GM13977 (cell line): ENCODE measurements around the gene FGD3.

Source experiments
- DNase-seq: peaks from one replicate; pipeline ENCODE4 v3.0.0; 2012; ENCODE audit warnings: low spot score
- in situ Hi-C: fragments of 300-500 bp; cut with MboI; formaldehyde crosslinking; loops from one replicate; pipeline ENCODE4 v1.12.0; 2022; ENCODE audit warnings: low sequenced_read_pairs, low pct_unique_long_range_greater_than_20kb, mixed read lengths, inconsistent platforms; ENCODE audit not compliant: unreplicated experiment
- TF ChIP-seq, protein P1 (sequence below): IDR thresholded peaks from 2 replicates; pipeline ENCODE4 v1.5.1; 2012; ENCODE audit warnings: mild to moderate bottlenecking, control low read depth; ENCODE audit not compliant: insufficient read depth; ENCODE audit errors: extremely low read depth, missing control alignments

The FGD3 gene

GRCh38 chr9:93022066-93022465 lies 74.7 kb downstream of the FGD3 start:
- DNase-seq, result no peak
- in situ Hi-C loops, result no loop called here
- TF ChIP-seq, protein P1, sequence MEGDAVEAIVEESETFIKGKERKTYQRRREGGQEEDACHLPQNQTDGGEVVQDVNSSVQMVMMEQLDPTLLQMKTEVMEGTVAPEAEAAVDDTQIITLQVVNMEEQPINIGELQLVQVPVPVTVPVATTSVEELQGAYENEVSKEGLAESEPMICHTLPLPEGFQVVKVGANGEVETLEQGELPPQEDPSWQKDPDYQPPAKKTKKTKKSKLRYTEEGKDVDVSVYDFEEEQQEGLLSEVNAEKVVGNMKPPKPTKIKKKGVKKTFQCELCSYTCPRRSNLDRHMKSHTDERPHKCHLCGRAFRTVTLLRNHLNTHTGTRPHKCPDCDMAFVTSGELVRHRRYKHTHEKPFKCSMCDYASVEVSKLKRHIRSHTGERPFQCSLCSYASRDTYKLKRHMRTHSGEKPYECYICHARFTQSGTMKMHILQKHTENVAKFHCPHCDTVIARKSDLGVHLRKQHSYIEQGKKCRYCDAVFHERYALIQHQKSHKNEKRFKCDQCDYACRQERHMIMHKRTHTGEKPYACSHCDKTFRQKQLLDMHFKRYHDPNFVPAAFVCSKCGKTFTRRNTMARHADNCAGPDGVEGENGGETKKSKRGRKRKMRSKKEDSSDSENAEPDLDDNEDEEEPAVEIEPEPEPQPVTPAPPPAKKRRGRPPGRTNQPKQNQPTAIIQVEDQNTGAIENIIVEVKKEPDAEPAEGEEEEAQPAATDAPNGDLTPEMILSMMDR, result no peak

DNA sequence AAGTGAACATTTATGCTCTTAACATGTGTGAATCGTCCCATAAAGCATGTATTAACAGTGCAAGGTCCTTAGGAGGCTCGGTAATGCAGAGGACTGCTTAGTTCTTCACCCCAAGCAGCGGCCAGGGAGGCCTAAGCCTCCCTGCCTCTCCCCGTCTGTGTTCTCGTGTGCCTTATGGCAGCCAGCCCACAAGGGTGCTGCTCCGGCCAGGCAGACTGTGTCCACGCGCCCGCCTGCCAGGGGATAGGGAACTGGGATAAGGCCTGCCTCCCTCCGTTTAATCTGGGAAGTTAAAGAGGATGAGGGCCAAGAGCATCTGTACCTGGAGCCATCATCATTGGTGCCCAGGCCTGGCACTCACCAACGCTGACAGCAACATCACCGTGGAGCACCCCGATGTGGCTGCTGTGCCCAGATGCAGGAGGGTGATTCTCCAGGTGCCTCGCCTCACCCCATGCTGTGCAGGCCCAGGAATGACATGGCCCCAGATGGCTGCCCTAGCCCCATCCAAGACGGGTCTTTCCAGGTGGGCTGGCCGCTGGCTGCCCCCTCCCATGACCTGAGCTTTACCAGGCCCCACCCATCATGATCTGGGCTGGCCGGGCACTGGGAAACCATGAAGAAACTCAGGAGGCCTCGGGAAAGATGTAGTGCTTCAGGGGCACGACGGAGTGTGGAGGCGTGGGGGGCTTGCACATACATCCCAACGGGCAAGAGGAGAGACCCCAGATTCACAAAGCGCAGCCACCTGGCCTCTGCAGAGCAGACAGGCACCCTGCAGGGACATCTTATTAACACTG lies 75.6 kb downstream of the FGD3 start:
- in situ Hi-C loops, result no loop called here
- TF ChIP-seq, protein P1, result no peak
- no peak for DNase-seq

DNA sequence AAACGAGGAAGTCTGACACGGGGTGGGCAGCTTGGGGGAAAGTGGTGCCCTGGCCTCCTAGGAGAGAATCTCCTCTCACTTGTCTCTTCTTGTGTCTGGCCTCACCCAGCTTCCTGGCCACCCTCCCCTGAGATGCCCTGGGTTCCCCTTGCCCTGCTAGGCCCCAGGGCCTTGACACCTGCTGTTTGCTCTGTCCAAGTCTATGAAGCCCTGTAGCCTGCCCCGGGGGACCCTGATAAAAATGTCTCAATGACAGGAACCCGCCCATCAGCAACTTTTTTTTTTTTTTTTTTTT lies 76.1 kb downstream of the FGD3 start:
- TF ChIP-seq, protein P1, result no peak
- no peak for DNase-seq
- in situ Hi-C loops, result no loop called here

- DNase-seq, result no peak
- in situ Hi-C loops, result no loop called here
- TF ChIP-seq, protein P1, result no peak
These were observed 77.3 kb downstream of the FGD3 start for GRCh38 chr9:93024646-93024910.

DNA sequence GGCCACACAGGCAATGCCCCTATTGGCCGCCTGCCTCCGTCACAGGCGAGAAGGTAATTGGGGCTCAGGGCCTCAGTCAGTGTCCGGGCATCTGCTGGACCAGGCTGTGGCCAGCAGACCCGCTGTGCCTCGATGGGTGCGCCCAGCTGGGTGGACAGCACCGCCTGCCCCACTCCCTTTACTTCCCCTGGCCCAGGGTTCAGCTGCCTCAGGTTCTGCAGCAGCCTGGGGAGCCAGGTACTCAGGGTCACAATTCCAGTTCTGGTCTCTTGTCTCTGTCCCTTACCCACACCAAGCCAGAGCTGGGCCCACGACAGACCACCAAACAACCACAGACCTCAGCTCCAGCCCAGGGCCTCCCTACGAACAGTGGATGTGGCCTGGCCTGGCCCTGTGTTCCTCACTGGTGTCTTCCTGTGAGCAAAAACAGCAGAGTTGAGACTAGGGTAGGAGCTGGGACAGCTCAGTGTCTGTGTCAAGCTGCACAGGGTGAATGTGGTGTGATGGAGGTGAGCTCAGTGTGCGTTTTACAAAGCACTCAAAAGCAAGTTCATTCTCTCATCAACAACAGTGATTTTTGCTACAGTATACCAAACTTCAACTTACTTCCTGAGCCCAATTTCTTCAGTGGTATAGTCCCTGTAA lies 77.8 kb downstream of the FGD3 start:
- TF ChIP-seq, protein P1, result no peak
- in situ Hi-C loops, result no loop called here
- no peak for DNase-seq

DNA sequence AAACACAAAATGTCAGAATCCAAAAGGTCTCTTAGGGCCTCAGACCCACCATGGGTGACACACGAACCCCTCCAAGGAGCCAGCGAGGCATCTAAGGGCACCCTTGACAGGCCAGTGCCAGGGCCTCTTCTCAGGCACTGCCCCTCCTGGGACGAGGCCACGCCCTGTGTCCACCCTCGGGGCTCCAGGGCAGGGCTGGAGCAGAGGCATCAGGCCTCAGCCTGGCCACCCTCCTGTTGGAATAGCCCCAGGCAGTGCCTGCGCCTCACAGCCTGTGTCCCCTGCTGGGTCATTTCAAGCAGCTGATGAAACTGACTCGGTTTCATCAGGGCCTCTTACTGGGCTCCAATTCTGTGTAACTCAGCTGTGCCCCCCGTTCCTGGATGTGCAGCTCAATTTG lies 78.4 kb downstream of the FGD3 start:
- TF ChIP-seq, protein P1, result no peak
- in situ Hi-C loops, result no loop called here
- no peak for DNase-seq

DNA sequence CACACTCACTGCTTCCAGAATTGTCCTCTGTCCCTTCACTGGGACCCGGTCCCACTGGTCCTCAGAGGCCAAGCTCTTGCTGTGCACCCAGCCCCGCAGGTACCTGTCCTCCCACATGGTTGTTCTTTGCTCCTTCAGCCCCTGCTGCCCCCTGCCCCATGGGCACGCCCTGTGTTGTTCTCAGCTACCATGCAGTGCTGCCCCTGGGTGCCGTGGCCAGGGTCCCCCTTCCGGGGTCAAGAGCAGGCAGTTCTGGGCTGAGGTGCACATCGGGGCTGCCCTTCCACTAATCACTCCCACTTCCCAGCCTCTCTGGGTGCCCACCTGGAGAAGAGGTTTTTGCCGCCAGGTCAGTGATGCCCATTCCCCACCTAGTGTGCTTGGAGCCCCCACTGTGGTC lies 79.3 kb downstream of the FGD3 start:
- in situ Hi-C loops, result no loop called here
- DNase-seq, result no peak
- TF ChIP-seq, protein P1, result no peak
